ENCODE results near the gene NCK2. TPM values are rescaled to one million over a fixed set of nuclear protein-coding genes. Genes with fewer than 3 reads are reported as not detected.
A peak's percentile ranks its signal among the peaks of the same experiment; 100 is the strongest.

The NCK2 gene
- total and polyA plus RNA-seq, 2 experiments from 2014 or later = 72.6 to 100 TPM

DNA sequence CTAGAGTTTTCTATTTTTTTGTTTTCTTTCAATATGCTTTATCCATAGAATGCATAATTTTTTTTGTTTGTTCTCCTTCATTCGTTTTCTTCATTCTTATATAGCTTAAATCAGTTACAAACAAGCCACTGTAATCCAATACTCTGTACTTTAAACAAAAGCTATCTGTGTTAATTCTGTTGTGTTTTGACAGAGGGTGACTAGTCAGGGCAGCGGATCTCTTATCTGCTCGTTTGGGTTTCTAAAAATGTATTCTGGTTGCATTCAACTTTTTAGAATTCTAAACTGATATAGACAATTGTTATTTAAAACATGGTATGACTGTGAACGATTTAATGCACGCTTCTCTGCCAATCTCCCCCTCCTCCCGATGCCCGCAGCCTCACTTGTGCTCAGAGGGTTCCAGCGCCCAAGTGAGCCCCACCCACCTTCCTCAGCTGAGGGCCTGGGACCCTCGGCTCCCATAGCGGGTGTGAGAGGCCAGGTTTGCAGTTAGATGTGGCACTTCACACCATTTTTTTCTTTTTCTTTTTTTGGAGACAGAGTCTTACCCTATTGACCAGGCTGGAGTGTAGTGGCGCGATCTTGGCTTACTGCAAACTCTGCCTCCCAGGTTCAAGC, 44.1 kb downstream of the NCK2 start:
- no peak overlapping the region for H3K4me2 ChIP-seq
- H3K9me3 ChIP-seq (ENCODE audit: low read depth) = no peaks in the 10 kb centered on the region
- H3K4me3 ChIP-seq = no peak overlapping the region
- 79% methylated on average over 12 of the region's 12 CpGs for WGBS (ENCODE audit: low lambda C conversion rate, missing lambda C conversion rate)
- peaks cover 11% of the 10 kb centered on the region for H3K4me1 ChIP-seq (ENCODE audit: insufficient read depth)
- TF ChIP-seq EZH2phosphoT487 (IDR thresholded peaks at IDR 0.05; ENCODE audit: low read depth, severe bottlenecking, unreplicated experiment) (no peak), EZH2 (IDR thresholded peaks at IDR 0.05; ENCODE audit: borderline replicate concordance) (no peak)
- TF ChIP-seq, protein P1, sequence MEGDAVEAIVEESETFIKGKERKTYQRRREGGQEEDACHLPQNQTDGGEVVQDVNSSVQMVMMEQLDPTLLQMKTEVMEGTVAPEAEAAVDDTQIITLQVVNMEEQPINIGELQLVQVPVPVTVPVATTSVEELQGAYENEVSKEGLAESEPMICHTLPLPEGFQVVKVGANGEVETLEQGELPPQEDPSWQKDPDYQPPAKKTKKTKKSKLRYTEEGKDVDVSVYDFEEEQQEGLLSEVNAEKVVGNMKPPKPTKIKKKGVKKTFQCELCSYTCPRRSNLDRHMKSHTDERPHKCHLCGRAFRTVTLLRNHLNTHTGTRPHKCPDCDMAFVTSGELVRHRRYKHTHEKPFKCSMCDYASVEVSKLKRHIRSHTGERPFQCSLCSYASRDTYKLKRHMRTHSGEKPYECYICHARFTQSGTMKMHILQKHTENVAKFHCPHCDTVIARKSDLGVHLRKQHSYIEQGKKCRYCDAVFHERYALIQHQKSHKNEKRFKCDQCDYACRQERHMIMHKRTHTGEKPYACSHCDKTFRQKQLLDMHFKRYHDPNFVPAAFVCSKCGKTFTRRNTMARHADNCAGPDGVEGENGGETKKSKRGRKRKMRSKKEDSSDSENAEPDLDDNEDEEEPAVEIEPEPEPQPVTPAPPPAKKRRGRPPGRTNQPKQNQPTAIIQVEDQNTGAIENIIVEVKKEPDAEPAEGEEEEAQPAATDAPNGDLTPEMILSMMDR (IDR thresholded peaks at IDR 0.05; ENCODE audit: poor library complexity) = no peak
- DNase-seq (ENCODE audit: low spot score) = no peak
- no peaks in the 10 kb centered on the region for H3K36me3 ChIP-seq (replicated peaks; ENCODE audit: insufficient read depth, low read depth)
- no peaks in the 10 kb centered on the region for H3K9me2 ChIP-seq (replicated peaks; ENCODE audit: insufficient read depth)
- H4K20me1 ChIP-seq (ENCODE audit: insufficient read depth, poor library complexity, severe bottlenecking) = peaks cover 95% of the 10 kb centered on the region
- H3K27ac ChIP-seq = no peak overlapping the region
- H3K27me3 ChIP-seq = no peaks in the 10 kb centered on the region
- H2AFZ ChIP-seq = no peak overlapping the region
- H3K79me2 ChIP-seq = peaks cover 100% of the 10 kb centered on the region

DNA sequence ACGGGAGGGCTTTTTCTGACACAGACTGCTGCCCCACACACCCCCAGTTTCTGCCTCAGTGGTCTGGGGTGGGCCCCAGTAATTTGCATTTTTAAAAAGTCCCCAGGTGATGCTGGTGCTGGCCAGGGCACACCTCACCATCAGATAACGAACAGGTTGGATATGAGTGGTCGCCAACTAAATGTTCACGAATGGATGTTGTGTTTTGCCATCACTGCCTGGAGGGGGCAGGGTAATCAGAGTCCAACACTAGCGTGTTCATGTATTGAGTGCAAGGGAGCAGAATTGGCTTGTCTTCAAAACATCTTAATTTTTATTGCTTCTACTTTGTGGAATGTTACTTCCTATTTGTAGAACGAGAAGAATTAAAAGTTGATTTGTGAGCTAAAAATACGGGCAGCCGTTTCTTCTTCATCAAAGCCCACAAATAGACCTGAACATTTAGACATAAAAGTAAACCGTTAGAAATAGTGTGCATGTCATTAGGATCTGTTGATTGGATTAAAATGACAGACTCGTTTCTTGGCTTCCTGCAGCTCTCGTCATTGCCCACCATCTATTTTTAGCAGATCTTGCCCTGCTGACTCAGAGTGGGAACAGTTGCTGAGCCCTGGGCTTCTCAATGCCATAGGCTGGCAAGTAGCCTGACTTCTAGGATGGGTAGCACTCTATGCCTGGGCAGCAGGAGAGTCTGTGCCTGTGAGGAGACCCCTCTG, 45.2 kb downstream of the NCK2 start:
- peaks cover 100% of the 10 kb centered on the region for H3K79me2 ChIP-seq
- peak overlapping the region; percentile 2 for H3K4me2 ChIP-seq

DNA sequence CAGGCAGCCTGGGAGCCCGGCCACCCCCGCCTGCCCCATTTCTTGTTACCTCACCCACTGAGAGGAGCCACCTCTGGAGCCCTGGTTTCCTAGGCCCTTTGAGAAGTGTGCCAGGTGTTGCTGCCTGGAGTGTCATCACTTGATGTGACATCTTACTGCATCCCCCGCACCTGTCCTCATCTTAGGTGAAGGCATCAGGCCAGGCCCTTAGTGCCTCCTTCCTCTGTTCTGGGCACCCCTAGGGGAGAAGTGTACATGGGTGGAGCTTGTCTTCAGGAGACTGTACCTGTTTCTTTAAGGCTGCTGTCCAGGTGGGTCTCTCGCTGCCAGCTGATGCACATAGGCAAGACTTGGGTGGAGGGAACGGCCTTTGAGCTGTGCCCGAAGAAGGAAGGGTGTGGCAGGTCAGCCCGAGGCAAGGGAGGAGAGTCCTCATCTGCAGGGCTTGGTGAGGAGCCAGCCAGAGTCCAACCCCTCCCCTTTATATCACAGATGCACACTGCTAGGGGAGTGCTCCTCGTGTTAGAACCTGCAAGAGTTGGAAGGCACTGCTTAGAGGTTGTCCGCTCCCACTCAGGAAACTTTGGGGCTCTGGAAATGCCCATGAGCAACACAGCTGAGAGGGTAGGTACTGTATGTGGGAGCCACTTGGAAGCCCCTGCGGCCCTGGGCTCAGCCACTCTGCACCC, 45.9 kb downstream of the NCK2 start:
- H3K9me3 ChIP-seq (ENCODE audit: low read depth) = no peaks in the 10 kb centered on the region
- no peaks in the 10 kb centered on the region for H3K27me3 ChIP-seq
- no peak for TF ChIP-seq EZH2phosphoT487 (IDR thresholded peaks at IDR 0.05; ENCODE audit: low read depth, severe bottlenecking, unreplicated experiment)
- TF ChIP-seq EZH2 (IDR thresholded peaks at IDR 0.05; ENCODE audit: borderline replicate concordance) = no peak
- TF ChIP-seq, protein P1 (IDR thresholded peaks at IDR 0.05; ENCODE audit: poor library complexity) = no peak
- 86% methylated on average over 10 of the region's 10 CpGs for WGBS (ENCODE audit: low lambda C conversion rate, missing lambda C conversion rate)
- peaks cover 100% of the 10 kb centered on the region for H3K79me2 ChIP-seq
- H3K36me3 ChIP-seq (replicated peaks; ENCODE audit: insufficient read depth, low read depth) = no peaks in the 10 kb centered on the region
- peak; percentile 45 for DNase-seq (ENCODE audit: low spot score)
- peak overlapping the region; percentile 31 for H3K27ac ChIP-seq
- no peak overlapping the region for H3K4me3 ChIP-seq
- H3K4me1 ChIP-seq (ENCODE audit: insufficient read depth) = peaks cover 18% of the 10 kb centered on the region
- H4K20me1 ChIP-seq (ENCODE audit: insufficient read depth, poor library complexity, severe bottlenecking) = peaks cover 96% of the 10 kb centered on the region
- no peak overlapping the region for H2AFZ ChIP-seq
- no peak overlapping the region for H3K4me2 ChIP-seq
- no peaks in the 10 kb centered on the region for H3K9me2 ChIP-seq (replicated peaks; ENCODE audit: insufficient read depth)

More for the DNA sequence above, 45.2 kb downstream of the NCK2 start:
- H3K9me3 ChIP-seq (ENCODE audit: low read depth) = no peaks in the 10 kb centered on the region
- no peak overlapping the region for H3K4me3 ChIP-seq
- TF ChIP-seq, protein P1 (IDR thresholded peaks at IDR 0.05; ENCODE audit: poor library complexity) = no peak
- TF ChIP-seq EZH2 (IDR thresholded peaks at IDR 0.05; ENCODE audit: borderline replicate concordance) (no peak), EZH2phosphoT487 (IDR thresholded peaks at IDR 0.05; ENCODE audit: low read depth, severe bottlenecking, unreplicated experiment) (no peak)
- DNase-seq (ENCODE audit: low spot score) = no peak
- peaks cover 96% of the 10 kb centered on the region for H4K20me1 ChIP-seq (ENCODE audit: insufficient read depth, poor library complexity, severe bottlenecking)
- 72% methylated on average over 11 of the region's 11 CpGs for WGBS (ENCODE audit: low lambda C conversion rate, missing lambda C conversion rate)
- H2AFZ ChIP-seq = no peak overlapping the region
- no peaks in the 10 kb centered on the region for H3K36me3 ChIP-seq (replicated peaks; ENCODE audit: insufficient read depth, low read depth)
- H3K4me1 ChIP-seq (ENCODE audit: insufficient read depth) = peaks cover 11% of the 10 kb centered on the region
- H3K27ac ChIP-seq = peak overlapping the region; percentile 31
- no peaks in the 10 kb centered on the region for H3K9me2 ChIP-seq (replicated peaks; ENCODE audit: insufficient read depth)
- H3K27me3 ChIP-seq = no peaks in the 10 kb centered on the region
